ENCODE data around the gene SLX1B. TPM values are rescaled to one million over a fixed set of nuclear protein-coding genes. Genes with fewer than 3 reads are reported as not detected.
"Not testable (repeated sequence)": the region's sequence is repeated elsewhere in the genome, so short reads cannot be mapped to it uniquely, and the experiment has no call there.

SLX1B gene
- polyA plus RNA-seq (2013, experiment 1 of 2) = 84.7 TPM
- polyA plus RNA-seq (2013, experiment 2 of 2) = 64.4 TPM

DNA sequence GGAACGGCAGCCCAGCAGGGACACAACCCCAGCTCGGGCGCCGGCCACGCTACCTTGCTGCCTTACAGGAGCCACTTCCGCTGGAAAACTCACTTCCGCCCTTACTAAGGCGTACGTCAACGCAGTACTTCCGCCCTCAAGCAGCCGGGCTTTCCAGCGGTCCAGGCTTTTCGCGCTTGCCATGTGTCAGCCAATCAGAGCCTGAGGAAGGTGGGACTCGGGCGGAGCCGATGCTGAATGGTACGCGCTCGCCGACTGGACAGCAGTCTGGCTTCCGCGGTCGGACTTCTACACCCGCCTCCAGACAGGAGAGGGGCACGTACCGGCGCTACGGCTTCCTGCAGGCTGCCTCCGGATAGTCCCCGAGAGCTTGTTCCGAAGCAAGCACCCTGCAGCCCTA lies at the start of gene SLX1B, which contains the start of gene BOLA2:
Gene SLX1B (plus strand): TSS at position 265 of the 400 bp plus-strand sequence.
Gene BOLA2 (minus strand): TSS at position 83 of the 400 bp plus-strand sequence. CDS start 98 bp downstream, outside the sequence.
- not testable (repeated sequence) for H3K4me3 ChIP-seq (ENCODE audit: extremely low read depth, insufficient read depth, low read length, poor library complexity, severe bottlenecking); H3K27ac ChIP-seq (ENCODE audit: low read depth, low read length, severe bottlenecking); H3K4me1 ChIP-seq (ENCODE audit: control insufficient read depth, insufficient read depth, low read length, poor library complexity, severe bottlenecking); H3K36me3 ChIP-seq (ENCODE audit: control insufficient read depth, insufficient read depth, low read length); H3K9me3 ChIP-seq (ENCODE audit: control insufficient read depth, low read length)
- WGBS, 2 experiments (ENCODE audit: insufficient coverage in 2 of 2) = no CpG with 5 or more reads among the region's 33 CpGs

DNA sequence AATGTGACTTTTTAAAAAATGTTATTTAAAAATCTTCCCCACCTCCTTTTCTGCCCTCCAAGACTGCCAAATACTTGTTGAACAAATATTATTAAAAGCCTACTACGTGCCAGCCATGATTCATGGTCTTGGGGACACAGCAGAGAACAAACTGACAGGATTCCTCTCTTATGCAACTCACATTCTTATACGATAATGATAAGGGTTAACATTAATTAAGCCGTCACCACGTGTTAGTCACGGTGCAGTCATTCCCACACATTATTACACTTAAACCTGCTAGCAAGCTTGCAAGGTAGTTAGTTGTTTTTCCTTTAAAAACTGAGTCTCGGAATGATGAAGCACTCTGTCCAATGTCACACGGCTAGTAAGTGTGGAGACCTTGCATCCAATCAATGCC lies 49.1 kb upstream of the SLX1B start:
- not testable (repeated sequence) for H3K9me3 ChIP-seq (ENCODE audit: control insufficient read depth, low read length); H3K27ac ChIP-seq (ENCODE audit: low read depth, low read length, severe bottlenecking); H3K4me1 ChIP-seq (ENCODE audit: control insufficient read depth, insufficient read depth, low read length, poor library complexity, severe bottlenecking); H3K4me3 ChIP-seq (ENCODE audit: extremely low read depth, insufficient read depth, low read length, poor library complexity, severe bottlenecking); H3K36me3 ChIP-seq (ENCODE audit: control insufficient read depth, insufficient read depth, low read length)
- no CpG with 5 or more reads among the region's 7 CpGs for WGBS, 2 experiments (ENCODE audit: insufficient coverage in 2 of 2)

DNA sequence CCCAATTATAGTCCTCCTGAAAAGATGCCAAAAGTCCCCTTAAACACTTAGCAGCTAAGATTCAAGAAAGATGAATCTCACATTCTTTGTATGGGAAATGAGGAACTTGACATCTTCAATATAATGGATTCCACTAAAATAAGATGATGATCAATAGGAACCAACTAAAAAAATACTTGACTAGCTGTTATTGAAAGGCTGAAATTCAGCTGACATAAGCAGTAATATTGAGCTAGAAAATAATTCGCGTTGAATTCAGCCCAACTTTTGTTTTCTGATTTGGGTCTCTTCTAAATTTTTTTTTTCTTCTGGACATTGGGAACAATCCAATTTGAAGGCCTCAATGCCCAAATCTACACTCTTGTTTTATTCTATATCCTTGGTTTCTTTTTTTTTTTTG lies 30.7 kb upstream of the SLX1B start:
- H3K4me1 ChIP-seq (ENCODE audit: control insufficient read depth, insufficient read depth, low read length, poor library complexity, severe bottlenecking) = not testable (repeated sequence)

DNA sequence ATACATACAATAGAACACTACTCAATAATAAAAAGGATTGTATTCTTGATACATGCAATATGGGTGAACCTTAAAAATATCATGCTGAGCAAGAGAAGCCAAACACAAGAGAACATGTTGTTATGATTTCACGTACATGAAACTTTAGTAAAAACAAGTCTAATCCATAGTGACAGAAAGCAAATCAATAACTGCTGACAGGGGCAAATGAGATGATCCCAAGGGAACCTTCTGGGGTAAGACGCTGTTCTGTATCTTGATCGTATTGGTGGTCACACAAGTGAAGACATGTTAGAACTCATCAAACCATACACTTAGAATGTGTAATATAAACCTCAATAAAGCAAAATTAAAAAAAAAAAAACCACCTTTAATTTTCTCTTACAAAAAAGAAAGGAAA lies 28.9 kb upstream of the SLX1B start:
- not testable (repeated sequence) for H3K4me1 ChIP-seq (ENCODE audit: control insufficient read depth, insufficient read depth, low read length, poor library complexity, severe bottlenecking); H3K27ac ChIP-seq (ENCODE audit: low read depth, low read length, severe bottlenecking); H3K9me3 ChIP-seq (ENCODE audit: control insufficient read depth, low read length); H3K4me3 ChIP-seq (ENCODE audit: extremely low read depth, insufficient read depth, low read length, poor library complexity, severe bottlenecking); H3K36me3 ChIP-seq (ENCODE audit: control insufficient read depth, insufficient read depth, low read length)
- WGBS, 2 experiments (ENCODE audit: insufficient coverage in 2 of 2) = no CpG with 5 or more reads among the region's 3 CpGs

More for the DNA sequence above, 30.7 kb upstream of the SLX1B start:
- WGBS, 2 experiments (ENCODE audit: insufficient coverage in 2 of 2) = no CpG with 5 or more reads among the region's 2 CpGs
- H3K4me3 ChIP-seq (ENCODE audit: extremely low read depth, insufficient read depth, low read length, poor library complexity, severe bottlenecking); H3K9me3 ChIP-seq (ENCODE audit: control insufficient read depth, low read length); H3K36me3 ChIP-seq (ENCODE audit: control insufficient read depth, insufficient read depth, low read length); H3K27ac ChIP-seq (ENCODE audit: low read depth, low read length, severe bottlenecking): not testable (repeated sequence)

DNA sequence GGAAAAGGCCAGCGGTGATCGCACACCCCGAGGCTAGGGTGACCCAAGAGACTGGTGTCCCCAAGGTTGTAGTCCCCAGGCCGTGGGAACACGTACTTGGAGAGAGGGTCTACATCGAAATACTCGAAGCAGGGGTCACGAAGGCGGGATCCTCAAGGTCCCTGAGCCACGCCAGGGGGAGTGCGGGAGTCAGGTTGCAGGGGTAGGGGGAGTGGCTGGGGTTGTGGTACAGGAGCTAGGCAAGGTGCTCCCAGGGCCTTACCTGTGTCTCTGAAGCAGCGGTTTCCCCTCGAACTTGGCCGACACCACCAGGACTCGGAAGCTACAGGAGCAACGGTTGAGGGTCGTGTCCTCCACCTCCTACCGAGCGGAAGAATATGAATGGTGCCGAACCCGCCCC lies 579 bp upstream of the SLX1B start:
- not testable (repeated sequence) for H3K9me3 ChIP-seq (ENCODE audit: control insufficient read depth, low read length); H3K4me1 ChIP-seq (ENCODE audit: control insufficient read depth, insufficient read depth, low read length, poor library complexity, severe bottlenecking); H3K4me3 ChIP-seq (ENCODE audit: extremely low read depth, insufficient read depth, low read length, poor library complexity, severe bottlenecking); H3K27ac ChIP-seq (ENCODE audit: low read depth, low read length, severe bottlenecking); H3K36me3 ChIP-seq (ENCODE audit: control insufficient read depth, insufficient read depth, low read length)
- no CpG with 5 or more reads among the region's 21 CpGs for WGBS, 2 experiments (ENCODE audit: insufficient coverage in 2 of 2)

DNA sequence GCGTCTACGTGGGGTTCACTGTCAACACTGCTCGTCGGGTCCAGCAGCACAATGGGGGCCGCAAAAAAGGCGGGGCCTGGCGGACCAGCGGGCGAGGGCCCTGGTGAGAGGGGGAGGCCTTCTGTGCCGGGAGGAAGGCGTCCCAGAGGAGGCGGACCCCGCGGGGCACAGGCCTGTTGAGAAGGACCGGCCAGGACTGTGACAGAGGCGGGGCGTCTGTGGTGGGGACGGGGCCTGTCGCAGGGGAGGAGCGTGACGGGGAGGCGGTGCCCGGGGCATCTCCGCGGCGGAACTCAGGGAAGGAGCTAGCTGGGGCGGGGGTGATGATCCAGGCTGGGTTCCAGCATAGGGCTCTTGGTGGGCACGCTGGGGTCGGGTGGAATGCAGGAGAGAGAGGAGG lies 495 bp downstream of the SLX1B start:
- not testable (repeated sequence) for H3K4me1 ChIP-seq (ENCODE audit: control insufficient read depth, insufficient read depth, low read length, poor library complexity, severe bottlenecking); H3K27ac ChIP-seq (ENCODE audit: low read depth, low read length, severe bottlenecking); H3K36me3 ChIP-seq (ENCODE audit: control insufficient read depth, insufficient read depth, low read length); H3K4me3 ChIP-seq (ENCODE audit: extremely low read depth, insufficient read depth, low read length, poor library complexity, severe bottlenecking); H3K9me3 ChIP-seq (ENCODE audit: control insufficient read depth, low read length)
- WGBS, 2 experiments (ENCODE audit: insufficient coverage in 2 of 2) = no CpG with 5 or more reads among the region's 29 CpGs

DNA sequence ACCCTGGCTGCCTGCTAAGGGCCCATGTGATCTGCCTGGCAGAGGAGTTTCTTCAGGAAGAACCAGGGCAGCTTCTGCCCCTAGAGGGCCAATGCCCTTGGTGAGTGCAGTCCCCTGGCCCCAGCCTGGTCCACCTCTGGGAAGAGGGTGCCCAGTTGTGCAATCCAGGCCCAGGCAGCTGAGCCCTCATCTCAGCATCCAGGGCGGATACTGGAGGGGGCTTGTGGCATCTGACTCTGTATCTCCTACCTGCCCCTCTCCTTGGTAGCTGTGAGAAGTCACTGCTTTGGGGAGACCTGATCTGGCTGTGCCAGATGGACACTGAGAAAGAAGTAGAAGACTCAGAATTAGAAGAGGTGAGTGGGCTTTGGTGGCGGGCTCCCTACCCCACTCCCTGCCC lies 3.3 kb downstream of the SLX1B start:
- H3K4me3 ChIP-seq (ENCODE audit: extremely low read depth, insufficient read depth, low read length, poor library complexity, severe bottlenecking); H3K27ac ChIP-seq (ENCODE audit: low read depth, low read length, severe bottlenecking); H3K36me3 ChIP-seq (ENCODE audit: control insufficient read depth, insufficient read depth, low read length); H3K4me1 ChIP-seq (ENCODE audit: control insufficient read depth, insufficient read depth, low read length, poor library complexity, severe bottlenecking); H3K9me3 ChIP-seq (ENCODE audit: control insufficient read depth, low read length): not testable (repeated sequence)
- no CpG with 5 or more reads among the region's 2 CpGs for WGBS, 2 experiments (ENCODE audit: insufficient coverage in 2 of 2)

DNA sequence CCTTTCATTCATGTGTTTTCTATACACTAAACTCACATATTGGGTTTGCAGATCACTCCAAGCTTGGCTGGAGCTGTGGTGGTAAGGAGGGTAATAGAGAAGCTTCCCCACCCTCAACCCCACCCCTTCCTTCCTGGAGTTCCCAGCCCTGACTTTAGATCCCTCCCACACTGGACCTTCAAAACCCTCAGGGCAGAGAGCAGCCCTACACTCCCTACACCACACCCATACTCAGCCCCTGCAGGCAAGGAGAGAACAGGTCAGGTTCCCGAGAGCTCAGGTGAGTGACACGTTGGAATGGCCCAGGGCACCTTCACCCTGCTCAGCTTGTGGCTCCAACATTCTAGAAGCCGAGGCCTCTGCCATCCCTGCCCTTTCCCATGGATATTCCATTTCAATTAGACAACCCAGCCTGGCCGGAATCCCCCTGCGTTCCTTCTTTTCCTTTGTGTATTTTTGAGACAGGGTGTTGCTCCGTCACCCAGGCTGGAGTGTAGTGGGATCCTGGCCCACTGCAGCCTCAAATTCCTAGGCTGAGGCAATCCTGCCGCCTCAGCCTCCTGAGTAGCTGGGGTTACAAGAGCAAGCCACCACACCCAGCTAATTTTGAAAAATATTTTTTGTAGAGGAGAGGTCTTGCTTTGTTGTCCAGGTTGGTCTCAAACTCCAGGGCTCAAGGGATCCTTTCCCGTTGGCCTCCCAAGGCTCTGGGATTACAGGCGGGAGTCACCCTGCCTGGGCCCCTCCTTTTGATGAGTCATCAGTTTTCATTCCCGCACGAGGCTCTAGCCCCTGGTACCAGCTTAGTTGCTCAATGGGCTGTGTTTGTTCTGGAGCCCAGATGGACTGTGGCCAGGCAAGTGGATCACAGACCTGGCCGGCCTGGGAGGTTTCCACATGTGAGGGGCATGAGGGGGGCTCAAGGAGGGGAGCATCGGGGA lies 5.6 kb downstream of the SLX1B start, which contains the start of gene SULT1A4:
Gene SULT1A4 (plus strand): TSS at position 208 of the 941 bp plus-strand sequence. CDS start 1,473 bp downstream, outside the sequence.
- H3K36me3 ChIP-seq (ENCODE audit: control insufficient read depth, insufficient read depth, low read length); H3K9me3 ChIP-seq (ENCODE audit: control insufficient read depth, low read length); H3K4me3 ChIP-seq (ENCODE audit: extremely low read depth, insufficient read depth, low read length, poor library complexity, severe bottlenecking); H3K4me1 ChIP-seq (ENCODE audit: control insufficient read depth, insufficient read depth, low read length, poor library complexity, severe bottlenecking); H3K27ac ChIP-seq (ENCODE audit: low read depth, low read length, severe bottlenecking): not testable (repeated sequence)
- WGBS, 2 experiments (ENCODE audit: insufficient coverage in 2 of 2) = no CpG with 5 or more reads among the region's 13 CpGs

DNA sequence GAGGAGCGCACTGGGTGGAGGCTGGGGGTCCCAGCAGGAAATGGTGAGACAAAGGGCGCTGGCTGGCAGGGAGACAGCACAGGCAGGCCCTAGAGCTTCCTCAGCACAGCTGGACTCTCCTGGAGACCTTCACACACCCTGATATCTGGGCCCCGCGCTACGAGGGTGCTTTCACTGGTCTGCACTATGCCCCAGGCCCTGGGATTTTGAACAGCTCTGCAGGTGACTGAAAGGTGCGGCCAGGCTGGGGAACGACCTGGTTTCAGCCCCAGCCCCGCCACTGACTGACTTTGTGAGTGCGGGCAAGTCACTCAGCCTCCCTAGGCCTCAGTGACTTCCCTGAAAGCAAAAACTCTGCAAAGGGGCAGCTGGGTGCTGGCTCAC lies 6.3 kb downstream of the SLX1B start:
- WGBS, 2 experiments (ENCODE audit: insufficient coverage in 2 of 2) = no CpG with 5 or more reads among the region's 9 CpGs
- H3K27ac ChIP-seq (ENCODE audit: low read depth, low read length, severe bottlenecking); H3K4me1 ChIP-seq (ENCODE audit: control insufficient read depth, insufficient read depth, low read length, poor library complexity, severe bottlenecking); H3K4me3 ChIP-seq (ENCODE audit: extremely low read depth, insufficient read depth, low read length, poor library complexity, severe bottlenecking); H3K36me3 ChIP-seq (ENCODE audit: control insufficient read depth, insufficient read depth, low read length); H3K9me3 ChIP-seq (ENCODE audit: control insufficient read depth, low read length): not testable (repeated sequence)

DNA sequence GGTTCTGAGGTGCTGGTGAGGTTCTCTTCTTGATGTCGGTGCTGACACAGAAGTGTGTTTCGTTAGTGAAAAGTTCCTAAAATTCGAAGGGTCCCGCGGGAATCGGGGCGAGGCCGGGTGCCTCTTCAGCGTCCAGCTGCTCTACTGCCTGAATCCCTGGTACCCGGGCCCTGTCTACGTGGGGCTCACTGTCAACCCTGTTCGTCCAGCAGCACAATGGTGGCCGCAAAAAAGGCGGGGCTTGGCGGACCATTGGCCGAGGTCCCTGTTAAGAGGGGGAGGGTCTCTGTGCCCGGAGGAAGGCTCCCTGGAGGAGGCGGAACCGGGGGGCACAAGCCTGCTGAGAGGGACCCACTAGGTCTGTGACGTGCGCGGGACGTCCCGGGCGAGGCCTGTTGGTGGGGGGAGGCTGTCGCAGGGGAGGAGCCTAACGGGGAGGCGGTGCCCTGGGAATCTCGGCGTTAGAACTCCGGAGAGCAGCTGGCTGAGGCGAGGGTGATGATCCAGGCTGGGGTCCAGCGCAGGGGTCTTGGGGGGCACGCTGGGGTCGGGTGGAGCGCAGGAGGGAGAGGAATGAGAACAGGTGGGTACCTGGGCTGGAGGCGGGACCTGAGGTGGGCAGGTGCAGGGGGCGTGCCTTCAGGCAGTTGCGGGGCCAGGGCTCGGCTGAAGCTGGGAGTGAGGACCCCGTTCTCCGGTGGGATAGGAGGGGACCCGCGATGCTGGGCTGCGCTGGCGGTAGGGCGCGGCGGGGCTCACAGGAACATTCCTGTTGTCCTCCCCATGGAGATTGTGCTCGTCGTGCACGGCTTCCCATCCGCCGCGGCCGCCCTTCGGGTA lies 11.9 kb downstream of the SLX1B start:
- H3K36me3 ChIP-seq (ENCODE audit: control insufficient read depth, insufficient read depth, low read length); H3K9me3 ChIP-seq (ENCODE audit: control insufficient read depth, low read length); H3K27ac ChIP-seq (ENCODE audit: low read depth, low read length, severe bottlenecking); H3K4me3 ChIP-seq (ENCODE audit: extremely low read depth, insufficient read depth, low read length, poor library complexity, severe bottlenecking); H3K4me1 ChIP-seq (ENCODE audit: control insufficient read depth, insufficient read depth, low read length, poor library complexity, severe bottlenecking): not testable (repeated sequence)
- WGBS, 2 experiments (ENCODE audit: insufficient coverage in 2 of 2) = no CpG with 5 or more reads among the region's 57 CpGs
